IMR-90 (cell line): ENCODE data around the gene CD300C. TPM values are rescaled to one million over a fixed set of nuclear protein-coding genes. Genes with fewer than 3 reads are reported as not detected.

Source experiments
- ATAC-seq: fragments of 200-7000 bp; cut with Tn5 transposase; 2 replicates; pipeline ENCODE4 v1.9.1; 2020; ENCODE audit warnings: low read depth, mild to moderate bottlenecking, moderate library complexity
- BruUV-seq: library from RNA; stranded (reverse); fragments of 400-500 nt; replicated peaks from 2 replicates; lab custom pipeline; 2021; lab: Mats Ljungman, UMichigan
- CTCF ChIA-PET: fragments of 300-600 bp; formaldehyde crosslinking; extraction: SDS; loops from one replicate; lab custom pipeline; 2021; ENCODE audit warnings: antibody characterized with exemption; lab: Yijun Ruan, JAX
- POLR2A ChIA-PET: fragments of 300-600 bp; sonication (Branson Sonifier 250); formaldehyde crosslinking; loops from one replicate; lab custom pipeline; 2022; ENCODE audit warnings: antibody characterized with exemption; ENCODE audit not compliant: unreplicated experiment; lab: Charles Lee
- DNase-seq: peaks from one replicate; pipeline ENCODE4 v3.0.0; 2013
- H2AFZ ChIP-seq: replicated peaks from 2 replicates; pipeline ENCODE3; 2013; ENCODE audit warnings: low read length, mild to moderate bottlenecking; ENCODE audit not compliant: poor library complexity
- H2AK5ac ChIP-seq: 2 replicates; pipeline ENCODE4 v1.6.1; 2013; ENCODE audit warnings: low read depth, low read length, inconsistent platforms
- H2AK9ac ChIP-seq: replicated peaks from 2 replicates; pipeline ENCODE3; 2013; ENCODE audit warnings: mild to moderate bottlenecking, low read depth, low read length, moderate library complexity; ENCODE audit not compliant: poor library complexity
- H2BK120ac ChIP-seq: 2 replicates; pipeline ENCODE4 v1.6.1; 2013; ENCODE audit warnings: low read depth, low read length, inconsistent platforms
- H2BK15ac ChIP-seq: 3 replicates; pipeline ENCODE4 v1.6.1; 2013; ENCODE audit warnings: low read depth, low read length, inconsistent platforms
- H2BK20ac ChIP-seq: 2 replicates; pipeline ENCODE4 v1.6.1; 2013; ENCODE audit warnings: low read depth, mild to moderate bottlenecking, inconsistent platforms, low read length, moderate library complexity
- H2BK5ac ChIP-seq: 2 replicates; pipeline ENCODE4 v1.6.1; 2013; ENCODE audit warnings: mild to moderate bottlenecking, low read depth, low read length, inconsistent platforms; ENCODE audit not compliant: poor library complexity, severe bottlenecking
- H3K14ac ChIP-seq: replicated peaks from 2 replicates; pipeline ENCODE4 v1.6.1; 2013; ENCODE audit warnings: low read depth, low read length, inconsistent platforms
- H3K18ac ChIP-seq: 2 replicates; pipeline ENCODE4 v1.6.1; 2013; ENCODE audit warnings: low read depth, low read length, control low read depth
- H3K23ac ChIP-seq: 2 replicates; pipeline ENCODE4 v1.6.1; 2013; ENCODE audit warnings: low read depth, low read length, inconsistent platforms
- H3K27ac ChIP-seq: 2 replicates; pipeline ENCODE4 v1.5.1; 2013; ENCODE audit warnings: mild to moderate bottlenecking, control low read depth, low read length; ENCODE audit not compliant: insufficient read depth
- H3K27me3 ChIP-seq: 2 replicates; pipeline ENCODE4 v1.6.1; 2013; ENCODE audit warnings: low read length; ENCODE audit not compliant: control insufficient read depth, insufficient read depth
- H3K36me3 ChIP-seq: 2 replicates; pipeline ENCODE4 v1.6.1; 2013; ENCODE audit warnings: low read length, mixed read lengths; ENCODE audit not compliant: control insufficient read depth, insufficient read depth
- H3K4ac ChIP-seq: 2 replicates; pipeline ENCODE4 v1.6.1; 2013; ENCODE audit warnings: low read depth, low read length, inconsistent platforms
- H3K4me1 ChIP-seq: 2 replicates; pipeline ENCODE4 v1.6.1; 2013; ENCODE audit warnings: low read length, mixed read lengths; ENCODE audit not compliant: control insufficient read depth, insufficient read depth
- H3K4me2 ChIP-seq: 2 replicates; pipeline ENCODE4 v1.6.1; 2013; ENCODE audit warnings: low read depth, mild to moderate bottlenecking, control low read depth, low read length, moderate library complexity
- H3K4me3 ChIP-seq: 2 replicates; pipeline ENCODE4 v1.5.1; 2013; ENCODE audit warnings: low read depth, mild to moderate bottlenecking, control low read depth, low read length, moderate library complexity; ENCODE audit not compliant: insufficient read depth
- H3K56ac ChIP-seq: 2 replicates; pipeline ENCODE4 v1.6.1; 2013; ENCODE audit warnings: low read length, inconsistent platforms; ENCODE audit not compliant: insufficient read depth; ENCODE audit errors: extremely low read depth
- H3K79me1 ChIP-seq, 2 experiments: 2 replicates each; pipeline ENCODE4 v1.6.1; 2013; ENCODE audit warnings: low read length in 2 of 2, inconsistent platforms in 1 of 2, low read depth in 1 of 2
- H3K9ac ChIP-seq: 2 replicates; pipeline ENCODE4 v1.6.1; 2013; ENCODE audit warnings: low read depth, low read length, control low read depth
- H3K9me1 ChIP-seq: 2 replicates; pipeline ENCODE4 v1.6.1; 2013; ENCODE audit warnings: low read length, inconsistent platforms; ENCODE audit not compliant: insufficient read depth
- H3K9me3 ChIP-seq: 2 replicates; pipeline ENCODE4 v1.6.1; 2013; ENCODE audit warnings: low read length; ENCODE audit not compliant: control insufficient read depth, insufficient read depth
- H4K20me1 ChIP-seq: 2 replicates; pipeline ENCODE4 v1.6.1; 2013; ENCODE audit warnings: low read length, inconsistent platforms; ENCODE audit not compliant: insufficient read depth
- H4K5ac ChIP-seq: 2 replicates; pipeline ENCODE4 v1.6.1; 2013; ENCODE audit warnings: mild to moderate bottlenecking, low read depth, low read length, control low read depth
- H4K8ac ChIP-seq, 2 experiments: 2 replicates each; pipeline ENCODE4 v1.6.1; 2013; ENCODE audit warnings: low read depth in 2 of 2, low read length in 2 of 2, control low read depth in 1 of 2, inconsistent platforms in 1 of 2
- H4K91ac ChIP-seq: 2 replicates; pipeline ENCODE4 v1.6.1; 2013; ENCODE audit warnings: low read depth, low read length, inconsistent platforms; ENCODE audit not compliant: insufficient read depth
- POLR2A ChIP-seq: IDR thresholded peaks from 2 replicates; pipeline ENCODE4 v1.6.1; 2012; ENCODE audit warnings: mild to moderate bottlenecking, low read depth, low read length
- WGBS, 2 experiments: methylation state at CpG; one replicate each; pipeline versions ENCODE4 v1.1.5 to v1.1.7; 2013; ENCODE audit warnings: missing lambda C conversion rate in 2 of 2; ENCODE audit not compliant: insufficient read length in 1 of 2; ENCODE audit errors: extremely low coverage in 2 of 2; 5-methylcytosine and 5-hydroxymethylcytosine counted together
- dilution Hi-C: fragments of 300-500 bp; cut with HindIII; formaldehyde crosslinking; loops from one replicate; pipeline ENCODE4 v1.14.3; 2018; ENCODE audit warnings: low sequenced_read_pairs; ENCODE audit not compliant: unreplicated experiment
- in situ Hi-C: fragments of 300-500 bp; cut with MboI; formaldehyde crosslinking; loops from 3 replicates; pipeline ENCODE4 v1.14.3; 2019; ENCODE audit warnings: low sequenced_read_pairs, inconsistent platforms, mixed read lengths
- intact Hi-C: fragments of 100-400 bp; cut with micrococcal nuclease; formaldehyde crosslinking; loops from 2 replicates; pipeline ENCODE4 v1.10.0; 2022
- polyA plus RNA-seq, 3 experiments: library from polyadenylated mRNA; depleted of rRNA; stranded (reverse); fragments of >200 nt; gene quantifications; 2 replicates each; pipeline ENCODE4 v1.2.3, GENCODE V29; 2012; ENCODE audit warnings: low replicate concordance in 1 of 3
- total RNA-seq: library from RNA; depleted of rRNA; stranded (reverse); fragments of >200 nt; gene quantifications from 2 replicates; pipeline ENCODE4 v1.2.3, GENCODE V29; 2012

The CD300C gene
- total and polyA plus RNA-seq, 2 of the 4 experiments (the other 2 are of a cell fraction): not detected

DNA sequence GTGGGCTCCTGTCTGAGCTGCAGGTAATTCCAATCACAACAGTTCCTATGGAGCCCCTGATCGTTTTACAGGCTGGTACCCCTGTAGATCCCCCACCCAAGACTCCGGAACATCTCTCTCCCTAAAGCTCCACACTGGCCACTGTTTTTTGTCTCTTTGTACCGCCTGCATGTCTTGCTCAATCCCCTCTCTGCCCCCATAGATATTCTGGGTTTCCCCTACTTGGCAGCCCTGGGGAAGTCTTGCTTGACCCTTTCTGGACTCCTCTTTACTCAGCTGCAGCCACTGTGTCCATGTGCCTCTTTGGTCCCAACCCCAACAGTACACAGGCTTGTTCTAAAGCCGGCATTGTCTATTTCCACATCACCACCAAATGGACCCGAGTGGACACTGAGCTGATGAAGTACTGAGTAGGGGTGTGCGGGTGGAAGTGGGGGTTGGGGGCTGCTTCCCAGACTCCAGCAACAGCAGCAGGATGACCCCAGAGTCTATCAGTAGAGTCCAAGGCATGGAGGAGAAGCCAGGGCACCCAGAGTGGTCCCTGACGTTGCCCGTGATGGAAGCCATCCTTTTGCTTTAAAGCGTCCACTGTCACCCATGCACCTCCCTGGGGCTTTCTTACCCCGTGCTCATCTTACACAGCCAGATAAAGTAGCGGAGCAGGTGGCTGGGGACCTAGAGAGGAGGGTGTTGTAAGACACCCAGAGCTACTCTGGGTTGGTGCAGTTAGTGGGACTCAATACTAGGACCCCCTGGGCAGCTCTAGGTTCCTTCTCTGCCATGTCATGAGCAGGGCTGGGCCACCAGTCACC is 21.1 kb downstream of the CD300C start:
- dilution Hi-C loops: no loop called here
- POLR2A ChIA-PET: no interaction called here

More for the DNA sequence above, 21.1 kb downstream of the CD300C start:
- Histone ChIP-seq H3K18ac (no peak overlapping the region), H2BK20ac (no peak overlapping the region), H2BK5ac (no peak overlapping the region), H3K4me2 (no peak overlapping the region), H3K4me1 (no peaks in the 10 kb centered on the region), H3K56ac (no peak overlapping the region), H3K23ac (no peak overlapping the region), H2BK120ac (no peak overlapping the region), H3K27me3 (no peaks in the 10 kb centered on the region), H4K91ac (no peak overlapping the region), H2AFZ (no peak overlapping the region), H3K36me3 (no peaks in the 10 kb centered on the region), H3K4me3 (no peak overlapping the region), H2AK9ac (no peak overlapping the region), H2AK5ac (no peak overlapping the region), H3K9me3 (peaks cover 50% of the 10 kb centered on the region), H3K27ac (no peak overlapping the region), H4K20me1 (no peaks in the 10 kb centered on the region), H3K14ac (no peak overlapping the region), H3K4ac (no peak overlapping the region), H3K79me1 (no peaks in the 10 kb centered on the region), H3K9me1 (no peaks in the 10 kb centered on the region), H4K5ac (no peak overlapping the region), H2BK15ac (no peak overlapping the region), H4K8ac (no peak overlapping the region), H3K9ac (no peak overlapping the region)
- intact Hi-C loops (no loop called here), in situ Hi-C loops (no loop called here)
- CTCF ChIA-PET: no interaction called here
- BruUV-seq: no TSS peak
- ATAC-seq (no peak), DNase-seq (no peak)
- TF ChIP-seq POLR2A: no peak
- WGBS, 2 experiments: 40% methylated on average over 1 of the region's 11 CpGs; no CpG with 5 or more reads in 1 of the 2 experiments
